ENCODE results near the gene PI3. TPM values are rescaled to one million over a fixed set of nuclear protein-coding genes. Genes with fewer than 3 reads are reported as not detected.
"Not testable (repeated sequence)": the region's sequence is repeated elsewhere in the genome, so short reads cannot be mapped to it uniquely, and the experiment has no call there.

The PI3 gene
- total RNA-seq, 4 donors from 2014 or later = 3.4 to 70.2 (median 58.7) TPM; not detected in 1

GRCh38 chr20:45140836-45141235 lies 33.9 kb upstream of the PI3 start:
- no peak overlapping the region for H3K27ac ChIP-seq
- no peak for DNase-seq
- no peak overlapping the region for H3K4me3 ChIP-seq
- no peaks in the 10 kb centered on the region for H3K36me3 ChIP-seq
- H3K4me1 ChIP-seq = no peaks in the 10 kb centered on the region
- no peaks in the 10 kb centered on the region for H3K27me3 ChIP-seq
- no peaks in the 10 kb centered on the region for H3K9me3 ChIP-seq
- TF ChIP-seq POLR2A (IDR thresholded peaks at IDR 0.05) = no peak
- TF ChIP-seq CTCF (IDR thresholded peaks at IDR 0.05) = no peak

- TF ChIP-seq CTCF (IDR thresholded peaks at IDR 0.05) (no peak), POLR2A (IDR thresholded peaks at IDR 0.05) (no peak)
- Histone ChIP-seq H3K27ac (no peak overlapping the region), H3K9me3 (no peaks in the 10 kb centered on the region), H3K36me3 (no peaks in the 10 kb centered on the region), H3K4me3 (no peak overlapping the region), H3K27me3 (no peaks in the 10 kb centered on the region), H3K4me1 (no peaks in the 10 kb centered on the region)
- DNase-seq = no peak
Measured at GRCh38 chr20:45149062-45149461, 25.6 kb upstream of the PI3 start.

- TF ChIP-seq CTCF (IDR thresholded peaks at IDR 0.05) (no peak), POLR2A (IDR thresholded peaks at IDR 0.05) (no peak)
- Histone ChIP-seq H3K27ac (no peak overlapping the region), H3K9me3 (no peaks in the 10 kb centered on the region), H3K4me1 (no peaks in the 10 kb centered on the region), H3K36me3 (no peaks in the 10 kb centered on the region), H3K4me3 (no peak overlapping the region), H3K27me3 (no peaks in the 10 kb centered on the region)
- DNase-seq = no peak
Measured at GRCh38 chr20:45152405-45152804, 22.3 kb upstream of the PI3 start.

GRCh38 chr20:45153147-45153546 lies 21.6 kb upstream of the PI3 start:
- Histone ChIP-seq H3K9me3 (no peaks in the 10 kb centered on the region), H3K36me3 (no peaks in the 10 kb centered on the region), H3K4me3 (no peak overlapping the region), H3K27me3 (no peaks in the 10 kb centered on the region), H3K4me1 (no peaks in the 10 kb centered on the region), H3K27ac (no peak overlapping the region)
- DNase-seq = no peak
- no peak for TF ChIP-seq POLR2A (IDR thresholded peaks at IDR 0.05)

- Histone ChIP-seq H3K27ac (no peak overlapping the region), H3K4me3 (no peak overlapping the region), H3K36me3 (no peaks in the 10 kb centered on the region), H3K4me1 (no peaks in the 10 kb centered on the region), H3K9me3 (no peaks in the 10 kb centered on the region), H3K27me3 (no peaks in the 10 kb centered on the region)
- DNase-seq = no peak
- no peak for TF ChIP-seq POLR2A (IDR thresholded peaks at IDR 0.05)
- TF ChIP-seq CTCF (IDR thresholded peaks at IDR 0.05) = no peak
Measured at GRCh38 chr20:45153752-45154151, 20.9 kb upstream of the PI3 start.

GRCh38 chr20:45154183-45154582 lies 20.5 kb upstream of the PI3 start:
- H3K27me3 ChIP-seq = no peaks in the 10 kb centered on the region
- no peak overlapping the region for H3K27ac ChIP-seq
- no peaks in the 10 kb centered on the region for H3K4me1 ChIP-seq
- no peaks in the 10 kb centered on the region for H3K9me3 ChIP-seq
- no peak for DNase-seq
- H3K4me3 ChIP-seq = no peak overlapping the region
- H3K36me3 ChIP-seq = no peaks in the 10 kb centered on the region
- TF ChIP-seq CTCF (IDR thresholded peaks at IDR 0.05) (no peak), POLR2A (IDR thresholded peaks at IDR 0.05) (no peak)

GRCh38 chr20:45154794-45155193 lies 19.9 kb upstream of the PI3 start:
- not testable (repeated sequence) for H3K27me3 ChIP-seq

More at GRCh38 chr20:45154794-45155193, 19.9 kb upstream of the PI3 start:
- not testable (repeated sequence) for H3K36me3 ChIP-seq, H3K9me3 ChIP-seq, DNase-seq, H3K27ac ChIP-seq, H3K4me3 ChIP-seq, H3K4me1 ChIP-seq
